HG03196 (cell line): ENCODE measurements around the gene TOB1.

Experiments
- ATAC-seq: cut with Tn5 transposase; IDR thresholded peaks from one replicate; pipeline ENCODE4 v1.9.1; 2021; ENCODE audit not compliant: unreplicated experiment

TOB1 gene

DNA sequence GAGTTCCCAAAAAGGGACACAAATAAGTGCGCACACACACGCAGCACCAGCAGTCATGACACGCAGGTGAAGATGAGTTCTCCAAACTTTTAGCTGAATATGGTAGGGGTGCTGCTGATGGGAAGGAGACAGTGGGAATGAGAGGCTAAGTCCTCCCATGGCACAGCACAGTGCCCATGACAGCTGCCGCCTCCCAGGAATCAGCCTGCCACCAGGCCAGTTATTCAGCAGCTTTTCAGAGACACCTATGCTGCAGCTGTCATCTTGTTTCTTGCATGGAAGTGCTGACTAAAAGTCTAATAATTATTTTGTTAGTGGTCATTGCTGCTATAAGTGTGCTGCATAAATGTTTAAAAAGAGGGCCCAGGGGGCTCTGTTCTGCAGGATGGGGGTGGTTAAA is 18.6 kb downstream of the TOB1 start:
- ATAC-seq, result no peak

DNA sequence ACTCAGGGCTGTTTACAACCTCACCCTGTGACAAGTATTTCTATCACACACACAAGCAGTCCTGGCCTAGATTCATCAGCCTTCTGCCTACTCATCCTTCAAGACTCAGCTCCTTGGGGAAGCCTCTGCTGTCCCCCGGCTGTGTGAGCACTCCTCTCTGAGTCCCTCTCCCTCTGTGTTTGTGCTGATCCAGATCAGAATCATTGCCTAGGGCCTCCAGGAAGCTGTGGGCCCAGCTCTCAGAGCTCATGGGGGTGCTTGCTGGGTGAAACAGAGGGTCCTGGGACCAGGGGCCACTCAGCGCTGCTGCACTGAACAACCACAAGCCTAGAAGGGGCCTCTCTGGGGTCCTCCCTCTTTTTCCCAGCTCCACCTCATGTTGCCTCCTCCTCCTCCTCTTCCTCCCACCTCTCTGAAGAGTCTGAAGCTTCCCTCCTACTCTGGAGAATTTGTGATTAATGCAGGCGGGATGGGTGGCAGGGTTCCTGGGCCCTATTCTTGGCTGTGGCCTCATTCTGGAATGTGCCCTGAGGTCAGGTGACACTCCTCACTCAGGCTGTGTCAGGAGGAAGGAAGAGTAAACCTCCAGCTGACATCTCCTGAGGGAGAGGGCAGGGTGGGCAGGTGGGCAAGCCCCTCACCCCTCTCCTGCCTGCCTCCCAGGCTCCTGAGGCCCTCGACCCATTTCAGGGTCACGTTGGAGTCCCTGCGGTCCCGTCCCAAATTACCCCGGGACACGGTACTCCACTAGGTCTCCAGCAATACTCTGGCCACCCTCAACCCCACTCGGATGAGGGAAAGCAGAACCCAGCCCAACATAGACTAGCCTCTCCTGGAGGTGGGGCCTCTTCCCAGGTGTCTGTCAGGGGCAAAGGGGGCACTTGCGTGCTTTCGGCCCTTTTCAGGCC is 20.7 kb downstream of the TOB1 start:
- no peak for ATAC-seq

DNA sequence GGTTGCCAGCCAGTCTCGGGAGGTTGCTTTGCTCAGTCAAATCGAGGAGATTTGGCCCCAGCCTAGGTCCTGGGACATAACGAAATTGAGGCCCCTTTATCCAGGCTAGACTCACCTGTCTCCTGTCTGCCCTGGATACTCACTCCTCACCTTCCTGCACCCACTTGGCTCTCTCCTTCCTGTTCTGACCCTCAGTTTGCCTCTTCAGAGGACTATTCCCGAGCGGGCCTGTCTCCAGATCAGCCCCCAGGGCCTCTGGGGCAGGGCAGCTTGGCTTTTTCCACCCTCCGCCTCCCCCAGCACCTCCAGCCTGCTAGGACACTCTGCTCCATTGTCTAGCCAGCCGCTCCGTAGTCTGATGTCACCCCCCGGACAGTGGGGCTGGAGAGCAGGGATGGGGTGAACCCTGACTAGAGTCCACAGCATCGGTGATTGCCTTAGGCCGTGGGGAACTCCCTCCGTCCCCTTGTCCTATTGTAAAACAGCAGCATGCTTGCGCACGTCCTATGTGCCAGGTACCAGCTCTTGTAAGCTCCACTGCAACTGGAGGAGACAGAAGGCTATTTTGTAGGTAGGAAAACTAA is 21.9 kb downstream of the TOB1 start:
- ATAC-seq, result no peak

- no peak for ATAC-seq
Measured at GRCh38 chr17:50843150-50843905, 22.8 kb downstream of the TOB1 start.

- no peak for ATAC-seq
Measured at GRCh38 chr17:50842506-50843149, 23.5 kb downstream of the TOB1 start.

DNA sequence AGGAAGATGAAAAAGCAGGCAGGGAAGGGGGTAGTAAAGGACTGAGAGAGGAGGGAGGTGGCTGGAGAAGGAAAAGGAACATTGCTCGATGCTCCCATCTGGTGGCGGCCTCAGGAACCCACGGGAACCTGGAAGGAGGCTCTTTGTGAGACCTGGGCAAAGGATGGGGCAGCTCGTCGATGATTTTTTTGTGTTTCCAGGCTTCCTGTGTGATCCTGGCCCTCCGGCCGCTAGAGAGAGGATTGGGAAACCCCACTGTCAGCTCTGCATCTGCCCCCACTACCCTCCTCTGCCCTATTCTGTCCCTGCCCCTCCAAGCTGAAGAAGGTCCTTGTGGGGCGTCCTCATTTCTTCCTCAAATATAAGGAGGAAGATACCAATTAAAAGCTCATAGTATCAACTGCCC is 24.2 kb downstream of the TOB1 start:
- no peak for ATAC-seq

DNA sequence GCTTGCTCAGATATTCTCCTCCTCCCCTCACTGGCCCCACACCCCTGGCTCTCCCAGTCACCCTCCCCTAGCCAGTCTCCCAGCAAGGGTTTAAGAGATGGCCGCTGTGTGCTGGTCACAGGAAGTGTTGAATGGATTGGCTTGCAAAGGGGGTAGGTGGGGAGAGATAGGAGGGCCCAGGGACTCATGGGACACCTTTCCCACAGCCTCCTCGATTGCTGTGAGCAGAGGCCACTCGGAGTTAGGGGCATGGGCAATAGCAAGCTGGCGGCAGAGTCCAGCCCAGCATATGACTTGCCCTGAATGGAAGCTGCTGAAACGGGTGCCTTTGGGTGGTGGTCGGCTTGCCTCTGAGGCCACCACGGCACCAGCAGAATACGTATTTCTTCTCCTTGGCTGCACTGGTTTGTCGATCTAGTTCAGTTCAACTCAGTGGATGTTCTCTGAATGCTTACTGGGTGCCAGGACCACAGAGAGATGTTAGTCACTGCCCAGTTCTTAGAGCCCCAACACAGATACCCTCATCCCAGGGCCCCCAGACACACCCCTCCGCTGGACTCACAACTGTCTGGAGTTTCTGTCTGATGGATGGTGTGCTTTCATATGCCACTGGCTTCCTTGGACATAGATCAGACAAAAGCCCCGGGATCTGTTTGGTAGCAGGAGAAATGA is 24.7 kb downstream of the TOB1 start:
- no peak for ATAC-seq

GRCh38 chr17:50840311-50840851 is 25.8 kb downstream of the TOB1 start:
- no peak for ATAC-seq

DNA sequence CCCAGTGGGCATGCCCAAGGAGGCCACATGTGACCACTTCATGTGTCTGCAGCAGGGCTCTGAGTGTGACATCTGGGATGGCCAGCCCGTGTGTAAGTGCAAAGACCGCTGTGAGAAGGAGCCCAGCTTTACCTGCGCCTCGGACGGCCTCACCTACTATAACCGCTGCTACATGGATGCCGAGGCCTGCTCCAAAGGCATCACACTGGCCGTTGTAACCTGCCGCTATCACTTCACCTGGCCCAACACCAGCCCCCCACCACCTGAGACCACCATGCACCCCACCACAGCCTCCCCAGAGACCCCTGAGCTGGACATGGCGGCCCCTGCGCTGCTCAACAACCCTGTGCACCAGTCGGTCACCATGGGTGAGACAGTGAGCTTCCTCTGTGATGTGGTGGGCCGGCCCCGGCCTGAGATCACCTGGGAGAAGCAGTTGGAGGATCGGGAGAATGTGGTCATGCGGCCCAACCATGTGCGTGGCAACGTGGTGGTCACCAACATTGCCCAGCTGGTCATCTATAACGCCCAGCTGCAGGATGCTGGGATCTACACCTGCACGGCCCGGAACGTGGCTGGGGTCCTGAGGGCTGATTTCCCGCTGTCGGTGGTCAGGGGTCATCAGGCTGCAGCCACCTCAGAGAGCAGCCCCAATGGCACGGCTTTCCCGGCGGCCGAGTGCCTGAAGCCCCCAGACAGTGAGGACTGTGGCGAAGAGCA is 26.4 kb downstream of the TOB1 start:
- ATAC-seq, result no peak

- ATAC-seq, result no peak
Measured at GRCh38 chr17:50837980-50838954, 27.9 kb downstream of the TOB1 start.

DNA sequence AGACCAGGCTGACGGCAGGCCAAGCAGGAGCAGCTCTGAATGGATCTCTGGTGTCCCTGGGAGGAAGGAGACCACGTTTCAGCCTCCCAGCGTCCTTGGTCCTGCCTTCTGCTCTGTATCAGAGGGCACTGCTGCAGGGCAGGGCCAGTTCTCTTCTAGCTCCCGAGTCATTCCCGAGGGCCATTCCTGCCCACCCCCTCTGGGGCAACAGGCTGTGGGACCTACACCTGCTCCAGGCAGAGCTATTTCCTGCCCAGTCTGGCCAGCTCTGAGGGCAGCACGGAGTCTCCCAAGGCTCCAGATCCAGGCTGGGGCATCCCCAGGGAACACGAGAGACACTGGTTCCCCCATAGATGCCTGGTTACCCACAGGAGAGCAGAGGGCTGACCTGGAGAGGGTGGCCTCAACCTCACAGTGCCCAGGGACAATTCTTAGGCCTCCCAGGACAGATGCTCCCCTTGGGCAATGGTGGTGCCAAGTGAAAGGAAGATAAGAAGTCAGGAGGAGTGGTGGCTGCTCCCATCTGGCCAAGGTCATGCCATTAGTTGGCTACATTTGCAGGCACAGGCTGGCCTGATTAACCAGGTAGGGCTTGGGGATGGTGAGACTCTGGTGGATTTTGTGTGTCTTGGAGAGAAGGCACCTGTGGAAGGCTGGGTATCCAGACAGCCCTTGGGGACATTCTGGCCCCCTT is 28.7 kb downstream of the TOB1 start:
- ATAC-seq, result no peak

GRCh38 chr17:50836826-50837225 is 29.3 kb downstream of the TOB1 start:
- no peak for ATAC-seq

DNA sequence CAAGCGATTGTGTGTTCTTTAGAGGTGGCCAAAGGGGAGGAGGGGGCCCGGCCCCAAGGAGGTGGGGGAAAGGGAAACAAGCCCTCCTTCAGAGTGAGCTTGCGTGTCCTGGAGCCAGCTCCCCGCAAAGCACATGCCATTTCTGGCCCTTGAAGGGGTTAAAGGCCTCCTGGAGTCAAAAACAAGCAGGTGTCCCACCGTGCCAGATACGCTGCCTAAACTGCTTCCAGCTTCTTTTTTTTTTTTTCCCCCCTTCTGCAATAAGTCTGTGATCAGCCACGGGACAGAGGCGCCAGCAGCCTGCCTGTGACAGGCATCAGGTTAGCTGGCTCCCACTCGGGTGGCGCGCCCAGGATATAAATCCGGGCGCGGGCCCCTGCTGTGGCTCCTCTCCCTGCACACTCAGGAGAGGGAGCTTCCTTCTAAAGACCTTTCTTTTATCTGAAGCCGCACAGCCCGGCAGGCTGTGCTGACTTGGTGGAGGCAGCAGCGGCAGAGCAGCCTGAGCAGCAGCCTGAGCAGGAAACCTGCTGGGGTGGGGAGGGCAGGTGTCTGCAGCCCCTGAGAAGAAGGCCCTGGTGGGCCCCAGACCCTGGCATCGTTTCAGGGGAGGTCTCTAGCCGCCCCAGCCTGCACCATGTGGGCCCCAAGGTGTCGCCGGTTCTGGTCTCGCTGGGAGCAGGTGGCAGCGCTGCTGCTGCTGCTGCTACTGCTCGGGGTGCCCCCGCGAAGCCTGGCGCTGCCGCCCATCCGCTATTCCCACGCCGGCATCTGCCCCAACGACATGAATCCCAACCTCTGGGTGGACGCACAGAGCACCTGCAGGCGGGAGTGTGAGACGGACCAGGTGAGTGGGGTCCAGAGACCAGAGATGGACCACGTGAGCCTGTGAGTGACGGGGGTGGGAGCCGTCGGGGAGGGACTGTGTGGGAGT is 30.6 kb downstream of the TOB1 start, which contains the start of gene WFIKKN2:
WFIKKN2 (plus strand) TSS at position 286 of the 934 bp plus-strand sequence; CDS start at position 638, 352 bp downstream.
- ATAC-seq, result no peak

GRCh38 chr17:50834429-50835300 is 31.5 kb downstream of the TOB1 start:
- no peak for ATAC-seq

DNA sequence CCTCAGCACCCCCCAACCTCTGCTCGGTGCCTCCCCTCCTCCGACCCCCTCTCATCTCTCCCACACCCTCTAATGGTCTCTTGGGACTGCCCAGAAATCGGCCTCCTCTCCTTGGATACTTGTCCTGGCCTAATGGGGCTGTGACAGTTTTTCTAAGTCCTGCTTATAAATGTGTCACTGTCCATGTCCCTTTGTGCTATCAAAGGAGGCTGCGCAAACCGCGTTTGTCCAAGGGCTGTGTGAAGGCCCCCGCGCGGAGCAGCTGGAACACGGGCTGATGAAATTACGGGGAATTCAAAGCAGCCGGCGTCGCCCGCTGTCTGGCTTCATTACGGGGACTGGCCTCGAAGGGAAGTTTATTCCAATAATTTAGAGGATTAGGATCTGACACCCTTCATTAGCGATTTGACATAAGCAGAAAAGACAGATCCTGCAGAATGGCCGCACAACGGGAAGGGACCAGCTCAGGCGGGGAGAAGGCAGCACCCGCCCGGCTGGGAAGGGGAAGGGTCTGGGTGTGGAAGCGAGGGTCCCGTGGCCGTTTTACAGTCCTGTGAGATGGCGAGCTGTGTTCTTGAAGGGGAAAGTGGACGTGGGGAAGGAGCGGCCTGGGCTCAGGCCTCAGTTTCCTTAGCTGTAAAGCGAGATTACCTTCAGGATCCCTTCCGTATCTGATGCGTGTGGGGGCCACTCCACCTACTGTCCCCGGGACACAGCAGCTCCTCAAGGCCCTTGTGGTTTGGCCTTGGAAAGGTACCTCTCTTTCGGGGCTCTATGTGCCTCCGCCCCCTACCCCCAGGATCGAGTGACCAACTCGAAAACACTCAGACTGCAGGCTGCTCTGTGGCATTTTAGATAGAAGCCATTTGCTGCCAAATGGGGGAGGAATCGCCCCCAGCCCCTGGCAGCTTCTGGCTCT is 32.4 kb downstream of the TOB1 start:
- ATAC-seq, result no peak
